ENCODE results near the gene CPLX1. TPM values are rescaled to one million over a fixed set of nuclear protein-coding genes. Genes with fewer than 3 reads are reported as not detected.

The CPLX1 gene
- total and polyA plus RNA-seq, 3 donors from 2014 or later = 4.4 to 8.2 (median 5.5) TPM

- H3K27ac ChIP-seq = no peak overlapping the region
- intact Hi-C loops (cut with DNase I; ENCODE audit: low total_unique reads) = no loop called here
- no peaks in the 10 kb centered on the region for H3K27me3 ChIP-seq
- H3K36me3 ChIP-seq (ENCODE audit: low read depth, missing control alignments) = no peaks in the 10 kb centered on the region
- H3K4me3 ChIP-seq = peak overlapping the region in 1 of 2 donors; percentile 35
- no peaks in the 10 kb centered on the region for H3K9me3 ChIP-seq
- TF ChIP-seq POLR2A (IDR thresholded peaks at IDR 0.05) (no peak), CTCF (IDR thresholded peaks at IDR 0.05) (no peak)
- H3K4me1 ChIP-seq = peaks cover 17% of the 10 kb centered on the region
- 20 to 22% methylated on average over 8 to 20 of the region's 20 CpGs for WGBS, 2 donors
- no peak for DNase-seq
Observed at GRCh38 chr4:795726-796119, 30.2 kb downstream of the CPLX1 start.

DNA sequence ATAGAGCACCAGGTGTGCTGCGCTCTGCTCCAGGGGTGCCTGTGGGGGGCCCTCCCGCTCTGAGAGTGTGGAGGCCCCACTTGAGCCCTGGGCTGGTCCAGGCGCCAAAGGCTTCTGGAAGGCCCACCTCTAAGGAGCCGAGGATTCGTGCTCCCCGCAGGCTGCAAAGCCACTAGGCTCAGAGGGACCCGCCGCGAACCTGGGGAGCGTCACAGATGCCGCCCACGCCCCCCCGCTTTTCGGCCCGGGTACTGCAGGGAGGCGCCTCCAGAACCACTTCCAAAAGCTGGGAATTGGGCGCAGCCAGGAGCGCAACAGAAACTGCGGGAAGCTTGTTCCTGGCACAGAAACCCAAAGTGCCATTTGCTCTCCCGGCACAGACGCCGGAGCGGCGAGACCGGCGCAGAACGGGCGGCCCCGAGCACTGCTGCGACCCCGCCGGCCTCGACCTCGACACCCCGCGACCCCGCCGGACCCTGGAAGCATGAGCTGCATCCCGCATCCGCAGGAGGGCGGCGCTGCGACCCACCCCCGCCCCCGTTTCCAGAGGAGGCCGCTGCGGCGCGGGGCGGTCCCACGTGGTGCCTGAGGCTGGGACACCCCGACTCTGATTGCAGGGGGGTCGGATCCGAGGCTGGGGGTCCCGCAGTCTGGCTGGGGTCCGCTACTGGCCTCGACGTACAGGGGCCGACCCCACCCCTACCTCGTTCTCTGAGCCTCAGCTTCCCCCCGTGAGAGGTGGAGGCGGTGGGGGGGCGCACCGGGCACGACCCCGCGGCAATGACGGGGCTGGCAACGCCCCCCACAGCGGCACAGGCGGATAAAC, 30.8 kb downstream of the CPLX1 start:
- Histone ChIP-seq H3K27ac (no peak overlapping the region), H3K4me3 (peak overlapping the region in 1 of 2 donors; percentile 35), H3K36me3 (ENCODE audit: low read depth, missing control alignments) (no peaks in the 10 kb centered on the region), H3K4me1 (peaks cover 17% of the 10 kb centered on the region), H3K9me3 (no peaks in the 10 kb centered on the region), H3K27me3 (no peaks in the 10 kb centered on the region)
- WGBS, 2 donors = 2% methylated on average over 56 of the region's 71 CpGs; no CpG with 5 or more reads in 1 of the 2 donors
- TF ChIP-seq POLR2A (IDR thresholded peaks at IDR 0.05) (no peak), CTCF (IDR thresholded peaks at IDR 0.05) (peak in 1 of 3 experiments; percentile 7)
- no peak for DNase-seq
- intact Hi-C loops (cut with DNase I; ENCODE audit: low total_unique reads) = no loop called here

GRCh38 chr4:793941-794621, 31.8 kb downstream of the CPLX1 start:
- H3K27me3 ChIP-seq = no peaks in the 10 kb centered on the region
- intact Hi-C loops (cut with DNase I; ENCODE audit: low total_unique reads) = no loop called here

DNA sequence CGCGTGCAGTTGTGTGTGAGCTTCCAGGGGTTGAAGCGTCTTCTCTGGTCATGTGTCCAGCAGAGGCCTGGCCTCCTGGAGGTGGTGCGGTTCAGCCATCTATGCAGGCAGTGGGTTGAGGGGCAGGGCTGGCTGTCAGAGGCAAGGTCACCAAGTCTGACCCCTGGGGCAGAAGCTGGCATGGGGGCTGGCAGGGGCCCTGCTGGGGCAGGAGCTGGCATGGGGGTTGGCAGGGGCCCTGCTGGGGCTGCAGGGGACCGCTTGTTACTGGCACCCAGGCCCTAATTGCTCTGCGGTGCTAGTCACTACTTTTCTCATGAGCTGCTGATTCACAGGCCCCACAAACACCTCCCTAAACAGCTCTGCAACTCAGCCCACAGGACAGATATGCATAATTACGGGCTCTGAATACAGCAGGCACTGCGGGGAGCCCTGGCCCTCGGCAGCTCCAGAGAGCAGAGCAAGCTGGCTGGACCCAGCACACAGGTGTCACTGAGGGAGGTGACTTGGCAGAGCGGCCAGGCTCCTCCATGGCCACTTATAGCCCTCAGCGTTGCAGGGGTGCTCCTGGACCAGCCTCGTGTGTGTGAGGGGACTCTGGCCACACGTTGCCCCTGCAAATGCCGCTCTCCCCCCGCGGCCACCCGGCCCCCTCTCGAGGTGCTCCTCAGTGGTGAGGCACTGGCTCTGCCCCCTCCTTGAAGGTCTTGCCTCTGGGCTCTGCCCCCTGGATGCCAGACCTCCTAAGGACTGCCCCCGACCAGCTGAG, 32.7 kb downstream of the CPLX1 start:
- intact Hi-C loops (cut with DNase I; ENCODE audit: low total_unique reads) = no loop called here
- no peak overlapping the region for H3K27ac ChIP-seq
- no peaks in the 10 kb centered on the region for H3K27me3 ChIP-seq
- H3K36me3 ChIP-seq (ENCODE audit: low read depth, missing control alignments) = no peaks in the 10 kb centered on the region
- H3K4me3 ChIP-seq = no peak overlapping the region
- H3K4me1 ChIP-seq = peaks cover 17% of the 10 kb centered on the region
- no peak for DNase-seq
- H3K9me3 ChIP-seq = no peaks in the 10 kb centered on the region
- 66 to 71% methylated on average over 13 to 19 of the region's 19 CpGs for WGBS, 2 donors
- TF ChIP-seq POLR2A (IDR thresholded peaks at IDR 0.05) (no peak), CTCF (IDR thresholded peaks at IDR 0.05) (no peak)

More at GRCh38 chr4:793941-794621, 31.8 kb downstream of the CPLX1 start:
- Histone ChIP-seq H3K4me3 (no peak overlapping the region), H3K4me1 (peaks cover 17% of the 10 kb centered on the region), H3K36me3 (ENCODE audit: low read depth, missing control alignments) (no peaks in the 10 kb centered on the region), H3K9me3 (no peaks in the 10 kb centered on the region), H3K27ac (no peak overlapping the region)
- DNase-seq = no peak
- 58% methylated on average over 19 of the region's 19 CpGs; no CpG with 5 or more reads in 1 of the 2 donors for WGBS, 2 donors
- no peak for TF ChIP-seq POLR2A (IDR thresholded peaks at IDR 0.05)
- no peak for TF ChIP-seq CTCF (IDR thresholded peaks at IDR 0.05)

All from testis (tissue), 3 donors.